Esophagus squamous epithelium (tissue), 4 donors: Measurements from ENCODE around the gene COL5A2.

ENCODE experiments used
- POLR2A ChIP-seq, 4 donors: fragments of 450-650 bp; IDR thresholded peaks; one replicate each; pipeline ENCODE4 v1.6.1; 2017; ENCODE audit warnings: antibody characterized with exemption in 4 of 4, mild to moderate bottlenecking in 4 of 4, moderate library complexity in 3 of 4
- TF ChIP-seq, protein P1 (sequence below), 6 experiments: fragments of 450-650 bp in 4 of 6; fragments of 200-600 bp in 2 of 6; sonication (generic) in 2 of 6; IDR thresholded peaks; one replicate each; pipeline ENCODE4 v1.5.1; 2016 to 2019; ENCODE audit warnings: antibody characterized with exemption in 6 of 6, mild to moderate bottlenecking in 4 of 6, moderate library complexity in 4 of 6

DNA sequence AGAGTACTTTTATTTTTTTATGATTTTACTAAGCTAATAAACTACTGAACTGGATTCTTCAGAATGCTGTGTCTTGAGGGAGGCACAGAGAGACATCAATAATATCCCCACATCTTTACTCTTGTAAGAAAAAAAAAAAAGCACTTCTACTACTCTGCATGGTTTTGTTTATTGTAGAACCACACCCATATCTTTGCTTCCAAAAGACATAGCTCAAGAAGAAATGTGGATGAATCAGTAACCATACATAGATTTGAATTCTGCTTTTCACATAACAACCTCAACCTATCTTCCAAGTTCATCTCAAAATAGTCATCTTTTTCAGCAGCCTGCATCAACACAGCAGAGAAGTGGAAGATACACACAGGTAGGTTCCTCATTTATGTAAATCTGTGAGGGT lies 12.2 kb upstream of the COL5A2 start:
- TF ChIP-seq, protein P1, sequence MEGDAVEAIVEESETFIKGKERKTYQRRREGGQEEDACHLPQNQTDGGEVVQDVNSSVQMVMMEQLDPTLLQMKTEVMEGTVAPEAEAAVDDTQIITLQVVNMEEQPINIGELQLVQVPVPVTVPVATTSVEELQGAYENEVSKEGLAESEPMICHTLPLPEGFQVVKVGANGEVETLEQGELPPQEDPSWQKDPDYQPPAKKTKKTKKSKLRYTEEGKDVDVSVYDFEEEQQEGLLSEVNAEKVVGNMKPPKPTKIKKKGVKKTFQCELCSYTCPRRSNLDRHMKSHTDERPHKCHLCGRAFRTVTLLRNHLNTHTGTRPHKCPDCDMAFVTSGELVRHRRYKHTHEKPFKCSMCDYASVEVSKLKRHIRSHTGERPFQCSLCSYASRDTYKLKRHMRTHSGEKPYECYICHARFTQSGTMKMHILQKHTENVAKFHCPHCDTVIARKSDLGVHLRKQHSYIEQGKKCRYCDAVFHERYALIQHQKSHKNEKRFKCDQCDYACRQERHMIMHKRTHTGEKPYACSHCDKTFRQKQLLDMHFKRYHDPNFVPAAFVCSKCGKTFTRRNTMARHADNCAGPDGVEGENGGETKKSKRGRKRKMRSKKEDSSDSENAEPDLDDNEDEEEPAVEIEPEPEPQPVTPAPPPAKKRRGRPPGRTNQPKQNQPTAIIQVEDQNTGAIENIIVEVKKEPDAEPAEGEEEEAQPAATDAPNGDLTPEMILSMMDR (IDR thresholded peaks at IDR 0.05): no peak
- no peak for TF ChIP-seq POLR2A (IDR thresholded peaks at IDR 0.05)
